ENCODE measurements around the gene CFLAR.
"Not testable (repeated sequence)": the region's sequence is repeated elsewhere in the genome, so short reads cannot be mapped to it uniquely, and the experiment has no call there.

CFLAR gene

DNA sequence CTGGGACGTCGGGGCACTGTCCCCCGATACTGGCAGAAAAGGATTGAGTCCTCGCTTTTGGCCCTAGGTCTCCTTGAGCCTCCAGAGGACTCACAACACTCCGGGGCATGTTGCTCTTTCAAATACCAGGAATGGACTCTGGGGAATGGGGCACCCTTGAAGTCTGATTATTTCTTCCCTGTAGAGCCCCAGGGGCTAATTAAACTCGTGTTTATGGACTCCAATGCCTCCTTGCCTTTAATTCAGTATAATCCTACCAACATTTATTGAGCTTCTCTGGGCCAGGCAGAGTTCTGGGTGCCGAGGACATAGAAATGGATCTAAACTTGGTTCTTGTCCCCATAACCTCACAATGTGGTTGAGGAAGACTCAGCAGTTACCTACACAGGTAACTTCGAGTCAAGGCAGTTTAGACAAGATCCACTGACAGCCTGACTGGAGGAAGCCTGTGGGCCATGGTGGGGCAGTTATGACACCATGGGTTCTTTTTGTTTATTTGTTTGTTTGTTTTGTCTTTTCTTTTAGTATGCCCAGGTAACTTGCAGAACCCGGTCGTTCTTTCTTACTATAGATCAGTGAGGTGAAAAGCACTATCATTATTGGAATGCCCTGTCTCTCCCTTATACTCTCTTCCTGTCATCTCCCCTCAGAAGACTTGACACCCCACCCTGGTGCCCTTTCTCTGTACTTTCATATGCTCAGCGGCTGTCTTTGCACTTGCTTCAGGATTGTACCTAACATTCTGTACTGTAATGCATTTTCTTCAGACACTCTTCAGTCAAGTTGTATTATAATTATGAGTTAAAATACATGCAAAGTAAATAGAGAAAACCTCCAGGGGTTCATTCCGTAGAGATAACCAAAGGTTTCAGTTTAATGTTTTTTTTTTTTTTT is 3.2 kb downstream of the CFLAR start:
- no peak for DNase-seq (ENCODE audit: low spot score)

DNA sequence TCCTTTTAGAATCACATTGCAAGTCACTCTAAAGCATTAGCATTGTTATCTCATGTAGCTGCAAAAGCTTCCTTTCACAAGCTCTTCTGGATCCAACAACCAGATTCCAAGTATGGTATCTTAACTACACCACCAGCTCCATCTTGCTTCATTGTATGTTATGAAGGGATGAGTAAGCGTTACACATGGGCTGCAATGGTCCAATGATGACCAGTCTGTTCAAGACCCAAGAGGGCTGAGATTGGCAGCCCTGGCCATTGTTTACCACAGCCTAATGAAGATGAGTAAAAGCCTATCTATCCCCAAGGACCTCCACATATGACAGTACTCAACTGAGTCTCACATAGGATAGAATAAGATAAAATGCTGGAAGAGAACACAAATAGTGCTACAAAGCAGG is 6.3 kb downstream of the CFLAR start:
- DNase-seq (ENCODE audit: low spot score): peak; percentile 54

DNA sequence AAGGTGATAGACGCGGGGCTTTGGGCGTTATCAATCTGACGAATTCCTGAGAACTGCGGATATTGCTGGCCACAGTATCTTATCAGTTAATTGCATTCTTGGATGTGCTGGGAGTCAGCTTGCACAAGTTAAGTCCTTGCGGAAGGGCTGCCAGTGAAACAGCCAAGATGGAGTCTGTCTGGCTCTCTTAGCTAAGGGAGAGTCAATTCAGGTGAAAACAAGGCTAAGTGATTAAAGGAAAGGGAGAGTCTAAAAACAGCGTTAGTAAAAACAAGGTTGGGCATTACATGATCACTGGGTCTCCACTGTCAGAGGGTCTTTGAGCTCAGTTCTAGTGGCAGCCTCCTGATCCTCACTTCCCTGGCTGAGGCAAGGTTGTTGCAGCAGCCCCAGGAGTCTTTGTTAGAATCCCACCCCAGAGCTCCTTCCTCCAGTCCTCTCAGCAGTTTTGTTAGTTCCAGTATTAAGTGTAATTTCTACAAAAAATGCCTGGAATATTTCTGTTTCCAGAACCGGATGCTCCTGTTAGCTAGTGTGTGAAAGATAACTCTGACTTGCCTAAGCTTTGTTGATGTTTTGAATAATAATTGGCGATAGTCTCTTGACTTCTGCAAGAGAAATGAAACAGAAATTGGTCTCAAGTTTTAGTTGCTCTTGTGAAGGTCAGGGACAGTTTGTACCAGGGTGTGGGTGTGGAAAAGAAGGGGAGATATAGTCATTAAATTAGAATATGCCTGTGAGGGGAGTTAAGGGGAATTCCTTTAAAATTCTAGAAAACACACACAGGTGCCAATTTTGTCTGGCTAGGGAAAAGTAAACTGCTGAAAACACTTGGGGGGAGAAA is 10.6 kb downstream of the CFLAR start:
- DNase-seq (ENCODE audit: low spot score): no peak

DNA sequence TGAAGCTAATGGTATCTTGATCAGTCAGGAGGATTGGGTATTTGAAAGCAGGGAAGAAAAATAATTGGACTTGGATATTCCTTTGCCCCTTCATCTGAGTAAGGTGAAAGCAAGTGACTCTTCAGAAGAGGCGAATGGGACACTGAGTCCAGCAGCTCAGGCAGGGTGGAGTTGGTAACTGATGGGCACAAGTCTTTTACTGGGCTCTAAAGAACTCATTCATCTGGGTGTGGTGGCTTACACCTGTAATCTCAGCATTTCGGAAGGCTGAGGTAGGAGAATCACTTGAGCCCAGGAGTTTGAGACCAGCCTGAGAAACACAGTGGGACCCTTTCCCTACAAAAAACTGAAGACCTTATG is 11.2 kb downstream of the CFLAR start:
- no peak for DNase-seq (ENCODE audit: low spot score)

DNA sequence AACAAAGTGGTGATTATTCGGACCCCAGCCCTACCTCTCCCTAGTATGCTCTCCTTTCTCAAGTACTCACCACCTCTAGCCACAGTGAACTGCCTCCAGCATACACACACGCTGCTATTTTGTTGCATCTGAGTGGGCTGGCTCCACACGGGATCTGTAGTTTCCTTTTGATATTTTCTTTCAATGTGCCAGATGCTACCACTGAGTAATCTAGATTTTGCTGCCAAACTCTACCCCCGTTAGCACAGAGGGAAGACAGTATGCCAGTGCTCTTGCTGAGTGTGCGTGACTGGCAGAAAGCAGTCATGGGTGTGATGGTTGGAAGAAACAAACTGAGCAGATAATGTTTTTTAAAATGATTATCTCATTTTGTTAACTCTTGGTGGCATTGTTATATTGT is 11.6 kb downstream of the CFLAR start:
- peak; percentile 81 for DNase-seq (ENCODE audit: low spot score)

DNA sequence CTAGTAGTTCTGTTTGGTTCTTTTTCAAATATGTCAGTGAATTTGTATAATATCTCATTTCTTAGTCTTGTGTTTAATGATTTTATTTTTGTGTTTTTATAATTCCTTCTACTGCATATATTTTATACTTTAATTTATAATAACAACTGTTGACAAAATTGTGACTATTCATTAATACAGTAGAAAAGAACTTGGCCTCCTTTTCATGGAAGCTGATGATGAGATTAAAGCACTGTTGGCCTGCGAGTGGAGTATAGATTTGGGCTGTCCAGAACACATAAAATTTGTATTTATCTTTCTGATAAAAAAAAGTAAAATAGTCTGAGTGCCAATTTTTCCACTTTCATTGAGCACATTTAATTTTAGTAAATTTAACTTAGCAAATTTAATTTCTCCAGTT is 12.1 kb downstream of the CFLAR start:
- DNase-seq (ENCODE audit: low spot score): no peak

DNA sequence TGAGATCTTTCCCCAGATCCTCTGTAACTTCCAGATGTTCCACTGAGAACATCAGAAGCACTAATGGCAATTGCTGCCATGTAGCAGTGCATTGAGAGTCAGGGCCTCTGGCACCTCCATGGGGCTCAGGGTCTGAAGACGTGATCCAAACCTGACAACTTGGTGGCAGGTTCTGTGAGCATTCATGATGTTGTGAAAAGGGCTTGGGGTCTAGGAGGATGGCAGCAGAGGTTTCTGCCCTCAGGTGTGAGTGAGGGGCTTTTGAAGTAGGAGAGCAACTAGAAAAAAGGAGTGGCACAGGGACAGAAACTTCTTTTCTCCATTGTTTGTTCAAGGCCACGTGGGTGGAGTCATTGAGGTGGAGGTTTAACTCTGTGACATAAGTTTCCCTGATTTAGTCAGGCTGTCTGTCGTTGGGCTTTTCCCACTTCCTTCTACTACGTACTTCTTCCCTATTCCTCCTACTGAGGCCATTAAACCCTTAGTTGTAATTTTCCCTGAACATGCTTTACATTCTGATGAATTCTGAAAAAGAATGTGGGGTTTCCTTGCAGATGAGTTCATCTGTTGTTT is 13.1 kb downstream of the CFLAR start:
- DNase-seq (ENCODE audit: low spot score): peak; percentile 93

DNA sequence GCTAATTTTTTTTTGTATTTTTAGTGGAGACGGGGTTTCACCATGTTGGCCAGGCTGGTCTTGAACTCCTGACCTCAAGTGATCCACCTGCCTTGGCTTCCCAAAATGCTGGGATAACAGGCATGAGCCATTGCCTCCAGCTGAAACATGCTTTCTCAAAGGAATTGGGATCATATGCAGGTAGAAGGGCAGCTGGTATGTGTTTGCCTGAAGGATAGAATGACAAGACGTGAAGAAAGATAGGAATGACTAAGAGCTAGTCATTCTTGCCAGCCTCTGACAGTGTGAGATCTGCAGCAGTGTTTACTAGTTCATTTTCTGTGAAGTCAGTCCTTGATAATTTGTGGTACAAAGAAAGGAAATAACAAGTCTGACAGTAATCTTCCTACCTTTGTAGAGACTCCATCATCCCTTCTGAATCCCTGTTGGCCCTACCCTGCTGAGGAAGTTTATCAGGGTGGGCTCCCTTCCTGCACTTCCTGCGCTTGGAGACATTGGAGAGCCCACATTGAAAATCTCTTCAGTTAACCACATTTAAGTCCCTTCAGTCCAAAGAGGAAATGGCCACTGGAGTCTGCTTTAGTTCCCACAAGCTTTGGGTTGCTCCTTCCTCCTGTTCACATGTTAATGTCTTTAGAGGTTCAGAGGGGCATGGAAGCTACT is 14.7 kb downstream of the CFLAR start:
- DNase-seq (ENCODE audit: low spot score): peak; percentile 82

DNA sequence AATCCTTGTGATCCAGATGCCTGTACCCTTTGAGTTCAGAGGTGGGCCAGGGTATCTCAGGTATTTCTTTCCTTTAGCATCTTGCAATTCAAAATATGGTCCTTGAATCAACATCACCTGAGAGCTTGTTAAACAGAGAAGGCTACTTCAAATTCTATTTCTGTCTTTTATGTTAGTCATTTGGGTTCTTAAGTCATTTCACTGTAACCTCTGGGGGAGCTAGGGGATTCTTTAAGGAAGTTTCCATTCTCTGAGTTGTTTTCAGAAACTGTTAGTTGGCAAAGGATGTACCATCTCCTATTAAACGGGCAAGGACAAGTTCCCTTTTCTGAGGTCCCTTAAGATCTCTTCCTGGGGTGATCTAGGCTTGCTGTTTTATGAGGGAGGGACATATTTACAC is 16.6 kb downstream of the CFLAR start:
- no peak for DNase-seq (ENCODE audit: low spot score)

DNA sequence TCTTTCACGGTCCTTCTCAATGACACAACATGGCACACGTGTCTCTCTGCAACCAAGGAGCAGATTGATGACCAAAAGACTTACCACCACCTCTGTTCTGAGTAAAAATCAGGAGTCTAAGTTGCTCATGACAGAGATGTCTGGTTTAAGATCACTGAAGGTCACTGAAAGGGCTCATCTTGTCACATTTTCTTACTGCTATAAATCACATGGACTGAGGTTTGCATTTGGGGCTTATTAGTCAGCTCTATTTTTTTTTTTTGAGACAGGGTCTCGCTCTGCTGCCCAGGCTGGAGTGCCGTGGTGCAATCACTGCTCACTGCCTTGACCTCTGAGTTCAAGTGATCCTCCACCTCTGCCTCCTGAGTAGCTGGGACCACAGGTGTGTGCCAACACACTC is 19.4 kb downstream of the CFLAR start:
- DNase-seq (ENCODE audit: low spot score): peak; percentile 92

DNA sequence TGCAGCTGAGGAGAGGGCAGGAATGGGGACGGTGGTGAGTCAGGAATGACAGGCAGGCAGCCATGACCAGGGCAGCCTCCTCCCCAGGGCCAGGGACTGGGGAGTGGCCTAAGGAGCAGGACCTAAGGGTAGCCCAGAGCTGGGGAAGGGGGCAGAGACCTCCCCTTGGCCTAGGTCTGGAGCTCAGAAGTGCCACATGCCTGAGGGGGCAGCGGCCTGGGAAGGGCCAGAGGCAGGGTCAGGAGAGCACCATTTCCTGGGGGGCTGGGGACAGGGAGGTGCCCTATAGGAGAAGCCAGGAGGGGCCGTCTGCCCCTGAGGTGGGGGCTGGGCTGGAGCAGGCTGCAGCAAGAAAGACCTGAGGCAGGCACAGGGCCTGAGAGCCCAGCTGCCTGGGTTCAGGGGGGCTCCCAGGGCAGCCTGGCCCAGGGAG is 20.9 kb downstream of the CFLAR start:
- DNase-seq (ENCODE audit: low spot score): peak; percentile 64

DNA sequence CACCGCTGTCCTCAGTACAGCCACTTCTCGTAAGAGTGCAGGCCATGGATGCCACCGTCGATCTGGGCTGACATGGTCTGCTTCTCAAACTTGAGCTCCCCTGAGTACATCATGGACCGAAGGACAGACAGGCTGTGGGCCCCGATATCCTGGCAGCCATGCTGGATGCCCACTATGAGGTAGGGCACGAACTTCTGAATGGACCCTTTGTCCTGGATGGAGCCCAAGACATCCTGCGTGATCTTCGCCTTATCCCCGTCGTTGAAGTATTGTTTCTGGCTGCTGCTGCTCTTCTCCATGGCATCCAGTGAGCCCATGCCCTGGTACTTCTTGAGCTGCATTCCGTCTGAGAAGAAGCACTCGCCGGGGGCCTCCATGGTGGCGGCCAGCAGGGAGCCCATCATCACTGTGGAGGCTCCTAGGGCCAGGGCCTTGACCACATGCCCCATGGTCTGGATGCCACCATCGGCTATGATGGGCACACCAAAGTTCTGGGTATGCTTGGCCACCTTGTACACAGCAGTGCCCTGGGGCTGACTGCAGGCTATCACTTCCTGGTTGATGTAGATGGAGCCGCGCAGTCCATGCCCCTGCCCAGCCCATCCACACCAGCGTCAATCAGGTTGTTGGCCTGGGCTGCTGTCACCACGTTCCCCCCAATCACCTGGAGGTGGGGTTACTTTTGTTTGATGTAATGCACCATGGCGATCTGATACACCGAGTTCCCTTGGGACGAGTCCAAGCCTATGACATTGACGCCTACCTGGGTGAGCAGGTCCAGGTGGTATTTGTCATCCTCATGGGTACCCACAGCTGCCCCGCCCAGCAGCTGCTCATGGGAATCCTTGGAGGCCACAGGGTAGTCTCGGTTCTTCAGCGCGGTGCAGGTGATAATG is 21.8 kb downstream of the CFLAR start:
- no peak for DNase-seq (ENCODE audit: low spot score)

DNA sequence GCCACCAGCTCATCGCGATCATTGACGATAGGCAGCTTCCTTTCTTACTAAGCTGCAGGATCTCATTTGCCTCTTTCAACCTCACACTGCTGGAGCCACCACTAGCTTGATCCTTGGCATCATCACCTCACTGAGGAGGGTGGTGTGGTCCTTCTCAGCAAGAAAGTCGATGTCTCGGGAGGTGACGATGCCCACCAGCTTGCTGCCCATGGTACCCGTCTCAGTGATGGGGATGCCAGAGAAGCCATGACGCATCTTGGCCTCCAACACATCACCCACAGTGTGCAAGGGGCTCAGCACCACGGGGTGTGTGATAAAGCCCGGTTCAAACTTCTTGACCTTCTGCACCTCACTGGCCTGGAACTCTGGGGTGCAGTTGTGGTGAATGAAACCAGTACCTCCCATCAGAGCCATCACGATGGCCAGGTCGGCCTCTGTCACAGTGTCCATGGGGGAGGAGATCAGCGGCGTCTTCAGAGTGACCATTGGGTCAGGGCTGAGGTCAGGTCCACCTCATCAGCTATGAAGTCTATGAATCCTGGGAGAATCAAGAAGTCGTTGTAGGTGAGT is 22.5 kb downstream of the CFLAR start:
- DNase-seq (ENCODE audit: low spot score): no peak

DNA sequence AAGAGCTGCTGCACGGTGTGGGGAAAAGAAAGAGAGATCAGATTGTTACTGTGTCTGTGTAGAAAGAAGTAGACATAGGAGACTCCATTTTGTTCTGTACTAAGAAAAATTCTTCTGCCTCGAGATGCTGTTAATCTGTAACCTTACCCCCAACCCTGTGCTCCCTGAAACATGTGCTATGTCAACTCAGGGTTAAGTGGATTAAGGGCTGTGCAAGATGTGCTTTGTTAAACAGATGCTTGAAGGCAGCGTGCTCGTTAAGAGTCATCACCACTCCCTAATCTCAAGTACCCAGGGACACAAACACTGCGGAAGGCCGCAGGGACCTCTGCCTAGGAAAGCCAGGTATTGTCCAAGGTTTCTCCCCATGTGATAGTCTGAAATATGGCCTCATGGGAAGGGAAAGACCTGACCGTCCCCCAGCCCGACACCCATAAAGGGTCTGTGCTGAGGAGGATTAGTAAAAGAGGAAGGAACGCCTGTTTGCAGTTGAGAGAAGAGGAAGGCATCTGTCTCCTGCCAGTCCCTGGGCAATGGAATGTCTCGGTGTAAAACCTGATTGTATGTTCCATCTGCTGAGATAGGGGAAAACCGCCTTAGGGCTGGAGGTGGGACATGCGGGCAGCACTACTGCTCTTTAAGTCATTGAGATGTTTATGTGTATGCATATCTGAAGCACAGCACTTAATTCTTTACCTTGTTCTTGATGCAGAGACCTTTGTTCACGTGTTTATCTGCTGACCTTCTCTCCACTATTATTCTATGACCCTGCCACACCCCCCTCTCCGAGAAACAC is 23.2 kb downstream of the CFLAR start:
- DNase-seq (ENCODE audit: low spot score): not testable (repeated sequence)

DNA sequence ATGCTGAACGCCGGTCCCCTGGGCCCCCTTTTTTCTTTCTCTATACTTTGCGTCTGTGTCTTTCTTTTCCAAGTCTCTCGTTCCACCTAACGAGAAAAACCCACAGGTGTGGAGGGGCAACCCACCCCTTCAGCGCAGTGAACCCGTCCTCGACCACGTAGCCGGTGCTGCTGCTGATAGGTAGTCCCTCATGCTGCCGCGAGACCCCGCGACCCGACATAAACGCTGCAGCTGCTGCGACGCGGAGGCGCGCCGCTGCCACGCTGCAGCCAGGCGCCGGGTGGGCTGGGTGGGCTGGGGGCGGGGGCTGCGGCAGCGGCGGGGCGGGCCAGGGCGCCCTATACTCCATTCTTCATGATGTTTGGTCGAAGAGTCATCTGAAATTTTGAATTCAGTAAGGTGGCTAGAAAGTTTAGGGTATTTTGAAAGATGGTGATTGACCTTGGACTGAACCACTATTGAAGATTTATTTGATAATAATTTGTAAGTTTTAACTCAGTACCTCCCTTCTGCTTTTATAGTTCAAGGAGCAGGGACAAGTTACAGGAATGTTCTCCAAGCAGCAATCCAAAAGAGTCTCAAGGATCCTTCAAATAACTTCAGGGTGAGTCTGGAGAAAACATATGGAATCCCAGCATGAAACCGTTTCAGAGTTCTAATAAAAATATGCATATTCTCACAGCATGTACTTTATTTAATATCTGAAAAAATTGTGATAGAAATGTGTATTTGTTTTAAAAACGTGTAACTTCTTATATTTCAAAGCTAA is 24.1 kb downstream of the CFLAR start:
- DNase-seq (ENCODE audit: low spot score): no peak

DNA sequence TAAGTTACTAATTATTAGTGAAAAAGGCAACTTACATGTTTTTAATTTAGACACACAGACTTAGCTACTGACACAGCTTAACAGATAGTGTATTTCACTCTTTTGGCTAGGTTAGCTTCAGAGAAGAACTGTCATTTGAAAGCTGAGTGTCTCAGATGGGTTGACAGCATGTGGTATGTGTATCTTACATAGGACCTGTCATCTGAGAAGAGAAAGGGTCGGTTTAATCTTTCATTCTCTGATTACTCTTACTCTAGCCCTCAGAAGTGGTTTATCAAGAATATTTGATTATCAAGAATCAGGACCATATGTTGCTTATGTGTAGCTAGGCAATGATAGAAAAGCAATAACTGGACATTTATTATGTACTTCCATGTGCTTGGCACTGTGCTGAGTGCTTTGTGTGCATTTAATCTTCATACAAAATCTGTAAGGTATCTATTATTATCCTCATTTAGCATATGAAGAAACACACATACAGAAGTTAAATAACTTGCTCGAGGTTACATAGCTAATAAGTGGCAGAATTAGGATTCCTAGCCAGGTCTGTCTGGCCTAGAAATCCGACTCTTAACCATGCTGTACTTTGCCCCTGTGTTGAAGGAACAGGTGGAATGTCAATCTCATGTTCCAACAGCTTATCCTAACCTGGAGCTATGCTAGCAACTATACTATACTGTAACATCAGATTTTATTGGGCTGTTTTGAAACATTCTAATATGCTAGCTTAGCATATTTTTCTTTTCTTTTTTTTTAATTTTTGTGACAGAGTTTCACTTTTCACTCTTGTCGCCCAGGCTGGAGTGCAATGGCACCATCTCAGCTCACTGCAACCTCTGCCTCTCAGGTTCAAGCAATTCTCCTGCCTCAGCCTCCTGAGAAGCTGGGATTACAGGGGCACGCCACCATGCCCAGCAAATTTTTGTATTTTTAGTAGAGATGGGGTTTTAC is 28.4 kb downstream of the CFLAR start:
- no peak for DNase-seq (ENCODE audit: low spot score)

DNA sequence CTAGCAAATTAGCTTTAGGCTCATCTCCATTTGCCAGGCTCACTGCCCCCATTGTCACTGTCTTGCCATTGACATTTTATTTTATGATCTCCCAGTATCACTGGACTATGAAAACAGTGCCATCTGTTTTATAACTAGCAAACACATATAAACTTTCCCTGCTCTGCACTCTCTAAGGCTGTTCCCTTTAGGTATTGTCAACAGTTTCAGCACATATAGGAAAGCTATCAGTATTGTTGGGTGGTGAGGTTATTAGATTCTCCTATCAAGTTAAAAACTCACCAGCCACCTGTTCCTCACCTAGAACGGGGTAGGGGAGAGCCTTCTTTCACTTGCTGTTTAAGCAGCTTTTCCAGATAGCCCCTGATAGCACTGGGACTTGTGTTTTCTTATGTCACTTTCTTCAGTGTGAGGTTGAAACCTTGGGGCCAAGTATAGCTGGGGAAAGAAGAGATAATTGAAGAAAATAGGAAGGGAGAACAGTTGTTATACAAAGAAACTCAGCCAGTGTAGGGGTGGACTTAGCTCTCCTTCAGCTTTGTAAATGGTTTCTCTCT is 32.5 kb downstream of the CFLAR start:
- DNase-seq (ENCODE audit: low spot score): no peak
